Mesendoderm (in vitro differentiated cells): Measurements from ENCODE around the gene TNK1.

Source experiments
- DNase-seq: peaks from one replicate; pipeline ENCODE4 v3.0.0; 2013
- H2AK5ac ChIP-seq: 2 replicates; pipeline ENCODE4 v1.6.1; 2013; ENCODE audit warnings: low read length, inconsistent platforms
- H2BK120ac ChIP-seq: 2 replicates; pipeline ENCODE4 v1.6.1; 2013; ENCODE audit warnings: low read depth, mild to moderate bottlenecking, low read length, moderate library complexity, mixed read lengths
- H2BK15ac ChIP-seq: replicated peaks from 2 replicates; pipeline ENCODE4 v1.6.1; 2013; ENCODE audit warnings: low read depth, mild to moderate bottlenecking, moderate library complexity
- H2BK5ac ChIP-seq: 2 replicates; pipeline ENCODE4 v1.6.1; 2013; ENCODE audit warnings: low read length, inconsistent platforms
- H3K18ac ChIP-seq: 2 replicates; pipeline ENCODE4 v1.6.1; 2013; ENCODE audit warnings: mild to moderate bottlenecking, low read length, mixed read lengths
- H3K23ac ChIP-seq: one replicate; pipeline ENCODE4 v1.6.1; 2013; ENCODE audit warnings: low read length
- H3K27ac ChIP-seq: 2 replicates; pipeline ENCODE4 v1.5.1; 2013; ENCODE audit warnings: low read depth, mild to moderate bottlenecking, inconsistent platforms, low read length, moderate library complexity
- H3K27me3 ChIP-seq: 2 replicates; pipeline ENCODE4 v1.6.1; 2013; ENCODE audit warnings: low read length, control low read depth, mild to moderate bottlenecking, inconsistent platforms; ENCODE audit not compliant: insufficient read depth, poor library complexity
- H3K36me3 ChIP-seq: 2 replicates; pipeline ENCODE4 v1.6.1; 2013; ENCODE audit warnings: low read length, inconsistent platforms; ENCODE audit not compliant: control insufficient read depth, insufficient read depth
- H3K4ac ChIP-seq: one replicate; pipeline ENCODE4 v1.6.1; 2013; ENCODE audit warnings: low read depth, mild to moderate bottlenecking, low read length, moderate library complexity
- H3K4me1 ChIP-seq: 2 replicates; pipeline ENCODE4 v1.6.1; 2013; ENCODE audit warnings: low read depth, low read length, inconsistent platforms; ENCODE audit not compliant: control insufficient read depth
- H3K4me2 ChIP-seq: 2 replicates; pipeline ENCODE4 v1.6.1; 2013; ENCODE audit warnings: low read length
- H3K4me3 ChIP-seq: 2 replicates; pipeline ENCODE4 v1.5.1; 2013; ENCODE audit warnings: mild to moderate bottlenecking, low read length
- H3K56ac ChIP-seq: one replicate; pipeline ENCODE4 v1.6.1; 2013; ENCODE audit warnings: low read length
- H3K79me1 ChIP-seq: 2 replicates; pipeline ENCODE4 v1.6.1; 2013; ENCODE audit warnings: low read length, inconsistent platforms
- H3K79me2 ChIP-seq: 2 replicates; pipeline ENCODE4 v1.6.1; 2013; ENCODE audit warnings: mild to moderate bottlenecking, low read length; ENCODE audit not compliant: control insufficient read depth, insufficient read depth
- H3K9ac ChIP-seq: 2 replicates; pipeline ENCODE4 v1.6.1; 2013; ENCODE audit warnings: low read length, inconsistent platforms
- H4K5ac ChIP-seq: one replicate; pipeline ENCODE4 v1.6.1; 2013; ENCODE audit warnings: low read length
- H4K8ac ChIP-seq: one replicate; pipeline ENCODE4 v1.6.1; 2013; ENCODE audit warnings: low read depth, mild to moderate bottlenecking, control low read depth, low read length, moderate library complexity
- WGBS: extraction: QIAGEN DNeasy Blood & Tissue Kit; methylation state at CpG from one replicate; pipeline ENCODE4 v1.1.7; 2013; ENCODE audit warnings: low lambda C conversion rate, missing lambda C conversion rate; ENCODE audit not compliant: insufficient coverage; ENCODE audit errors: extremely low coverage; 5-methylcytosine and 5-hydroxymethylcytosine counted together

The TNK1 gene

DNA sequence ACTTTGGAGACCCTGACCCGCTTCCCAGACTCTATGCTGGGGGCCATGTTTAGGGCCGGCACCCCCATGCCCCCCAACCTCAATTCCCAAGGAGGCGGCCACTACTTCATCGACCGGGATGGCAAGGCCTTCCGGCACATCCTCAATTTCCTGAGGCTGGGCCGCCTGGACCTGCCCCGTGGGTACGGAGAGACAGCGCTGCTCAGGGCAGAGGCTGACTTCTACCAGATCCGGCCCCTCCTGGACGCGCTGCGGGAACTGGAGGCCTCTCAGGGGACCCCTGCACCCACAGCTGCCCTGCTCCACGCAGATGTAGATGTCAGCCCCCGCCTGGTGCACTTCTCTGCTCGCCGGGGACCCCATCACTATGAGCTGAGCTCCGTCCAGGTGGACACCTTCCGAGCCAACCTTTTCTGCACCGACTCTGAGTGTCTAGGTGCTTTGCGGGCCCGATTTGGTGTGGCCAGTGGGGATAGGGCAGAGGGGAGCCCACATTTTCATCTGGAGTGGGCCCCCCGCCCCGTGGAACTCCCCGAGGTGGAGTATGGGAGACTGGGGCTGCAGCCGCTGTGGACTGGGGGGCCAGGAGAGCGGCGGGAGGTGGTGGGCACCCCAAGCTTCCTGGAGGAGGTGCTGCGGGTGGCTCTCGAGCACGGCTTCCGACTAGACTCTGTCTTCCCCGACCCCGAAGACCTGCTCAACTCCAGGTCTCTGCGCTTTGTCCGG lies 27.8 kb upstream of the TNK1 start:
- Histone ChIP-seq H3K79me2 (no peaks in the 10 kb centered on the region), H3K4me3 (no peak overlapping the region), H3K79me1 (no peaks in the 10 kb centered on the region), H2BK120ac (no peak overlapping the region), H3K4me1 (peaks cover 7% of the 10 kb centered on the region), H3K4ac (no peak overlapping the region), H2BK15ac (no peak overlapping the region), H3K4me2 (no peak overlapping the region), H3K27me3 (no peaks in the 10 kb centered on the region), H2BK5ac (no peak overlapping the region), H3K23ac (no peak overlapping the region), H4K8ac (no peak overlapping the region), H3K18ac (no peak overlapping the region), H4K5ac (no peak overlapping the region), H3K9ac (no peak overlapping the region), H3K27ac (no peak overlapping the region), H3K56ac (peak overlapping the region; percentile 49), H2AK5ac (no peak overlapping the region), H3K36me3 (no peaks in the 10 kb centered on the region)
- no peak for DNase-seq
- WGBS = no CpG with 5 or more reads among the region's 37 CpGs

GRCh38 chr17:7354262-7354843 lies 26.5 kb upstream of the TNK1 start:
- no peak overlapping the region for H3K27ac ChIP-seq
- H3K23ac ChIP-seq = no peak overlapping the region
- H3K79me1 ChIP-seq = no peaks in the 10 kb centered on the region
- no peak overlapping the region for H2AK5ac ChIP-seq
- H2BK120ac ChIP-seq = no peak overlapping the region
- peak; percentile 52 for DNase-seq
- H3K9ac ChIP-seq = no peak overlapping the region
- no peak overlapping the region for H3K56ac ChIP-seq
- no peak overlapping the region for H2BK5ac ChIP-seq
- no peak overlapping the region for H3K4me2 ChIP-seq
- H3K36me3 ChIP-seq = no peaks in the 10 kb centered on the region
- no peak overlapping the region for H3K4ac ChIP-seq
- no peak overlapping the region for H4K5ac ChIP-seq
- no peaks in the 10 kb centered on the region for H3K27me3 ChIP-seq
- H3K79me2 ChIP-seq = no peaks in the 10 kb centered on the region
- no CpG with 5 or more reads among the region's 9 CpGs for WGBS
- H4K8ac ChIP-seq = no peak overlapping the region
- H2BK15ac ChIP-seq = no peak overlapping the region
- H3K18ac ChIP-seq = no peak overlapping the region
- H3K4me3 ChIP-seq = no peak overlapping the region
- H3K4me1 ChIP-seq = peaks cover 5% of the 10 kb centered on the region

- H3K4me2 ChIP-seq = no peak within 1 kb of the TSS
- no peaks in the 10 kb centered on the region for H3K27me3 ChIP-seq
- H3K23ac ChIP-seq = no peak within 1 kb of the TSS
- H3K36me3 ChIP-seq = no peaks in the 10 kb centered on the region
- H2BK15ac ChIP-seq = no peak within 1 kb of the TSS
- H3K4me3 ChIP-seq = no peak within 1 kb of the TSS
- WGBS = no CpG with 5 or more reads among the region's 10 CpGs
- H4K5ac ChIP-seq = no peak within 1 kb of the TSS
- no peak within 1 kb of the TSS for H3K27ac ChIP-seq
- no peaks in the 10 kb centered on the region for H3K79me1 ChIP-seq
- H3K79me2 ChIP-seq = no peaks in the 10 kb centered on the region
- H3K9ac ChIP-seq = no peak within 1 kb of the TSS
- no peak within 1 kb of the TSS for H2AK5ac ChIP-seq
- DNase-seq = no peak
- H4K8ac ChIP-seq = no peak within 1 kb of the TSS
- H2BK120ac ChIP-seq = no peak within 1 kb of the TSS
- H3K56ac ChIP-seq = no peak within 1 kb of the TSS
- no peak within 1 kb of the TSS for H3K4ac ChIP-seq
- H3K4me1 ChIP-seq = no peaks in the 10 kb centered on the region
- no peak within 1 kb of the TSS for H2BK5ac ChIP-seq
- no peak within 1 kb of the TSS for H3K18ac ChIP-seq
These were observed 25.8 kb upstream of the TNK1 start, which contains the start of gene TMEM95 for GRCh38 chr17:7355053-7355452. Gene TMEM95 (plus strand): TSS chr17:7355156. CDS start chr17:7355205, 49 bp downstream.

DNA sequence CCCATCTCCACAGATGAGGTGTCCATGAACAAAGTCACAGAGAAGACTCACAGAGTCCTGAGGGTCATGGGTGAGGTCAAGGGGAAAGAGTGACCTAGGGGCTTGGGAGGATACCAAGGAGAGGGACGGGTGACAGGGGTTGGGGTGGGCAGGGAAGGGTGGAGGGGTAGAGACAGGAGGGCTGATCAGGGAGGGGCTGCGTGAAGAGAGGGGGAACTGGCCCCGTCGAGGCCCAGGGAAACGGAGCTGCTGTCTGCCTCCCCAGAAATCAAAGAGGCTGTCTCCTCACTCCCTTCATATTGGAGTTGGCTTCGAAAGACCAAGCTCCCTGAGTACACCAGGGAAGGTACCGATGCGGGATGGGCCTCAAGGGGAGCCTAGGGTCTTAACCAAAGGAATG lies 25.3 kb upstream of the TNK1 start:
- H3K56ac ChIP-seq = no peak overlapping the region
- H4K8ac ChIP-seq = no peak overlapping the region
- no peak overlapping the region for H2BK120ac ChIP-seq
- no peak overlapping the region for H2BK5ac ChIP-seq
- H3K79me2 ChIP-seq = no peaks in the 10 kb centered on the region
- no peaks in the 10 kb centered on the region for H3K27me3 ChIP-seq
- no peak overlapping the region for H3K23ac ChIP-seq
- H2BK15ac ChIP-seq = no peak overlapping the region
- H3K9ac ChIP-seq = no peak overlapping the region
- H2AK5ac ChIP-seq = no peak overlapping the region
- WGBS = no CpG with 5 or more reads among the region's 8 CpGs
- no peak overlapping the region for H3K4ac ChIP-seq
- no peak overlapping the region for H3K4me2 ChIP-seq
- H4K5ac ChIP-seq = no peak overlapping the region
- H3K18ac ChIP-seq = no peak overlapping the region
- no peaks in the 10 kb centered on the region for H3K4me1 ChIP-seq
- no peak for DNase-seq
- no peak overlapping the region for H3K4me3 ChIP-seq
- H3K79me1 ChIP-seq = no peaks in the 10 kb centered on the region
- no peaks in the 10 kb centered on the region for H3K36me3 ChIP-seq
- H3K27ac ChIP-seq = no peak overlapping the region

DNA sequence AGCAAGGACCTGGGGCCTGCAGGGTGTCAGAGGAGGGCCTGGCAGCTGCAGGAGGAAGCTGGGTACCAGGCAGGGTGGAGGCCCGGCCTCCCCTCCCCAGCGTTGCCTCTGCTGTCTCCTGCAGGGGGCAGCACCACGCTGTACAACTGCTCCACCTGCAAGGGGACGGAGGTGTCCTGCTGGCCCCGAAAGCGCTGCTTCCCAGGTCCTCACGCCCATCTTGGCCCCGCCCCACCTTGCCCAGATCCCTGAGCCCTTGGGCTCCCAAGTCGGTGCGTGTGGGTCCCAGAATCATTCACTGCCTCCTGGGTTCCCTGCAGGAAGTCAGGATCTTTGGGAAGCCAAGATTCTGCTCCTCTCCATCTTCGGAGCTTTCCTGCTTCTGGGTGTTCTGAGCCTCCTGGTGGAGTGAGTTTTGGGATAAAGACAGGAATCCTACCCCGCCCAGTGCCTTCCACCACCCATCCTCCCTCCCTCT lies 24.8 kb upstream of the TNK1 start:
- no peaks in the 10 kb centered on the region for H3K79me2 ChIP-seq
- WGBS = no CpG with 5 or more reads among the region's 12 CpGs
- no peaks in the 10 kb centered on the region for H3K36me3 ChIP-seq
- peak; percentile 91 for DNase-seq
- no peaks in the 10 kb centered on the region for H3K79me1 ChIP-seq
- H3K4me1 ChIP-seq = no peaks in the 10 kb centered on the region
- no peaks in the 10 kb centered on the region for H3K27me3 ChIP-seq
- no peak overlapping the region for H2AK5ac ChIP-seq
- H3K56ac ChIP-seq = peak overlapping the region; percentile 65
- no peak overlapping the region for H4K5ac ChIP-seq
- H2BK120ac ChIP-seq = no peak overlapping the region
- H3K4me2 ChIP-seq = no peak overlapping the region
- H3K23ac ChIP-seq = no peak overlapping the region
- no peak overlapping the region for H3K18ac ChIP-seq
- no peak overlapping the region for H2BK5ac ChIP-seq
- peak overlapping the region; percentile 29 for H3K9ac ChIP-seq
- no peak overlapping the region for H2BK15ac ChIP-seq
- H4K8ac ChIP-seq = no peak overlapping the region
- no peak overlapping the region for H3K4me3 ChIP-seq
- H3K27ac ChIP-seq = no peak overlapping the region
- H3K4ac ChIP-seq = no peak overlapping the region
